ENCODE measurements around the gene NKX1-1. TPM values are rescaled to one million over a fixed set of nuclear protein-coding genes. Genes with fewer than 3 reads are reported as not detected.

NKX1-1 gene
- total and polyA plus RNA-seq, 2 of the 8 experiments (the other 6 are each of a cell fraction or from before 2014, with no cell fraction given): not detected

- Histone ChIP-seq H2BK15ac (ENCODE audit: low read length) (no peak overlapping the region), H3K9me3 (ENCODE audit: insufficient read depth in 2 of 2, low read depth in 1 of 2, low read length in 1 of 2) (no peaks in the 10 kb centered on the region), H3K14ac (ENCODE audit: insufficient read length) (no peak overlapping the region), H3K27ac (ENCODE audit: low read depth, low read length) (no peak overlapping the region), H2AK5ac (ENCODE audit: low read depth, low read length) (no peak overlapping the region), H3K4me2 (ENCODE audit: insufficient read depth in 1 of 2, low read depth in 2 of 2, low read length in 2 of 2) (no peak overlapping the region), H4K8ac (ENCODE audit: extremely low read depth, insufficient read depth, low read length) (no peak overlapping the region), H2BK20ac (ENCODE audit: low read length) (no peak overlapping the region), H4K5ac (ENCODE audit: insufficient read length, low read depth, low read length) (no peak overlapping the region), H3K18ac (ENCODE audit: extremely low read depth, low read length) (no peak overlapping the region), H3K23ac (ENCODE audit: insufficient read length) (no peak overlapping the region), H2BK120ac (replicated peaks; ENCODE audit: low read depth, low read length) (no peak overlapping the region), H3K36me3 (ENCODE audit: control insufficient read depth in 2 of 4, insufficient read depth in 4 of 4, low read length in 3 of 4) (peaks cover 0 to 21% (median 0%) of the 10 kb centered on the region in 4 experiments; a peak in 2 of 8 replicates), H3K79me1 (ENCODE audit: low read depth, low read length) (no peaks in the 10 kb centered on the region; the same call in 1 of the 2 replicates), H3K4me1 (replicated peaks in 1 of 4; ENCODE audit: control insufficient read depth in 3 of 4, insufficient read depth in 4 of 4, low read length in 3 of 4) (no peaks in the 10 kb centered on the region; a peak in 1 of 7 replicates), H3K9ac (replicated peaks in 1 of 4; ENCODE audit: extremely low read depth in 1 of 4, low read depth in 3 of 4, low read length in 3 of 4) (no peak overlapping the region), H4K91ac (replicated peaks; ENCODE audit: insufficient read length, low read length) (no peak overlapping the region), H3K23me2 (ENCODE audit: low read depth, low read length) (no peaks in the 10 kb centered on the region), H3K79me2 (ENCODE audit: control insufficient read depth in 1 of 2, insufficient read depth in 2 of 2, low read length in 2 of 2) (no peaks in the 10 kb centered on the region), H2AFZ (ENCODE audit: low read length) (no peak overlapping the region), H4K20me1 (replicated peaks in 1 of 2; ENCODE audit: control insufficient read depth in 1 of 2, insufficient read depth in 2 of 2, low read length in 2 of 2) (peaks cover 3 to 15% of the 10 kb centered on the region in 2 experiments), H3K4ac (replicated peaks; ENCODE audit: insufficient read length, low read depth, low read length) (no peak overlapping the region), H2BK5ac (ENCODE audit: low read depth, low read length) (no peak overlapping the region), H3K56ac (replicated peaks; ENCODE audit: insufficient read length, low read depth, low read length) (no peak overlapping the region), H3K4me3 (ENCODE audit: extremely low read depth in 1 of 4, insufficient read depth in 2 of 4, low read depth in 3 of 4, low read length in 4 of 4) (no peak overlapping the region), H2BK12ac (ENCODE audit: low read depth, low read length) (no peak overlapping the region), H3K27me3 (replicated peaks in 1 of 4; ENCODE audit: control insufficient read depth in 3 of 4, extremely low read depth in 1 of 4, insufficient read depth in 3 of 4, low read length in 3 of 4) (no peaks in the 10 kb centered on the region)
- ChIA-PET POLR2A (ENCODE audit: partially characterized antibody) (no interaction called here), CTCF (ENCODE audit: partially characterized antibody) (interaction anchor here (0.9 to 2.5 kb wide), 2 partner anchors 141 to 154 kb away, joined by 3 to 6 read pairs; no protein-coding TSS in a partner anchor)
- 94% methylated on average over 14 of the region's 14 CpGs; no CpG with 5 or more reads in 1 of the 2 experiments for WGBS, 2 experiments (ENCODE audit: extremely low coverage in 1 of 2, insufficient coverage in 1 of 2, insufficient read length in 1 of 2, insufficient replicate concordance in 2 of 2, low coverage in 1 of 2, low lambda C conversion rate in 2 of 2, missing lambda C conversion rate in 1 of 2)
- FAIRE-seq: no peak
- no peak for DNase-seq (ENCODE audit: low read depth in 1 of 2, low spot score in 2 of 2)
- TF ChIP-seq CTCF (IDR thresholded peaks at IDR 0.05; ENCODE audit: control extremely low read depth in 1 of 3, insufficient read depth in 1 of 3, low read depth in 1 of 3, low read length in 3 of 3): no peak
- TF ChIP-seq, protein P1, sequence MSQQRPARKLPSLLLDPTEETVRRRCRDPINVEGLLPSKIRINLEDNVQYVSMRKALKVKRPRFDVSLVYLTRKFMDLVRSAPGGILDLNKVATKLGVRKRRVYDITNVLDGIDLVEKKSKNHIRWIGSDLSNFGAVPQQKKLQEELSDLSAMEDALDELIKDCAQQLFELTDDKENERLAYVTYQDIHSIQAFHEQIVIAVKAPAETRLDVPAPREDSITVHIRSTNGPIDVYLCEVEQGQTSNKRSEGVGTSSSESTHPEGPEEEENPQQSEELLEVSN (IDR thresholded peaks at IDR 0.05): no peak
- no peak for TF ChIP-seq MAX (IDR thresholded peaks at IDR 0.05)
- TF ChIP-seq TAF1 (IDR thresholded peaks at IDR 0.05; ENCODE audit: low read depth, low read length): no peak
- TF ChIP-seq CEBPB (IDR thresholded peaks at IDR 0.05; ENCODE audit: low read depth, low read length): no peak
- no peak for TF ChIP-seq SAP30 (IDR thresholded peaks at IDR 0.05; ENCODE audit: insufficient read depth, insufficient replicate concordance, low read length)
- TF ChIP-seq, protein P2, sequence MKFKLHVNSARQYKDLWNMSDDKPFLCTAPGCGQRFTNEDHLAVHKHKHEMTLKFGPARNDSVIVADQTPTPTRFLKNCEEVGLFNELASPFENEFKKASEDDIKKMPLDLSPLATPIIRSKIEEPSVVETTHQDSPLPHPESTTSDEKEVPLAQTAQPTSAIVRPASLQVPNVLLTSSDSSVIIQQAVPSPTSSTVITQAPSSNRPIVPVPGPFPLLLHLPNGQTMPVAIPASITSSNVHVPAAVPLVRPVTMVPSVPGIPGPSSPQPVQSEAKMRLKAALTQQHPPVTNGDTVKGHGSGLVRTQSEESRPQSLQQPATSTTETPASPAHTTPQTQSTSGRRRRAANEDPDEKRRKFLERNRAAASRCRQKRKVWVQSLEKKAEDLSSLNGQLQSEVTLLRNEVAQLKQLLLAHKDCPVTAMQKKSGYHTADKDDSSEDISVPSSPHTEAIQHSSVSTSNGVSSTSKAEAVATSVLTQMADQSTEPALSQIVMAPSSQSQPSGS (IDR thresholded peaks at IDR 0.05; ENCODE audit: low read length): no peak
- no peak for TF ChIP-seq SP4 (IDR thresholded peaks at IDR 0.05; ENCODE audit: low read length)
- no peak for TF ChIP-seq SIRT6 (IDR thresholded peaks at IDR 0.05; ENCODE audit: low read length)
Observed at GRCh38 chr4:1359144-1359501, 47.1 kb downstream of the NKX1-1 start.

Measured in H1 (cell line).